Stimulated activated CD4-positive, alpha-beta T cell treated with anti-CD3 and anti-CD28 coated beads, Interleukin-1b, Interleukin-23, amount 100 ng/mL, for 48 hours (primary cell): ENCODE measurements around the gene PPM1F.

Source experiments
- DNase-seq: peaks from one replicate; pipeline ENCODE4 v3.0.0-alpha.2; 2020

The PPM1F gene

GRCh38 chr22:21975273-21975672, 22.6 kb upstream of the PPM1F start:
- DNase-seq, result no peak

- DNase-seq, result no peak
Measured at GRCh38 chr22:21974058-21974649, 21.5 kb upstream of the PPM1F start.

- no peak for DNase-seq
Measured at GRCh38 chr22:21972806-21973205, 20.2 kb upstream of the PPM1F start.

- peak; percentile 44 for DNase-seq
Measured at GRCh38 chr22:21972293-21972779, 19.7 kb upstream of the PPM1F start.

GRCh38 chr22:21971858-21972275, 19.2 kb upstream of the PPM1F start:
- no peak for DNase-seq

GRCh38 chr22:21970800-21971617, 18.4 kb upstream of the PPM1F start:
- DNase-seq, result no peak

- DNase-seq, result no peak
Measured at GRCh38 chr22:21970037-21970799, 17.6 kb upstream of the PPM1F start.

- no peak for DNase-seq
Measured at GRCh38 chr22:21968452-21969129, 15.9 kb upstream of the PPM1F start.

GRCh38 chr22:21967693-21968271, 15.1 kb upstream of the PPM1F start:
- no peak for DNase-seq

- no peak for DNase-seq
Measured at GRCh38 chr22:21966643-21967516, 14.2 kb upstream of the PPM1F start.

GRCh38 chr22:21965762-21966288, 13.2 kb upstream of the PPM1F start:
- no peak for DNase-seq

GRCh38 chr22:21964918-21965484, 12.4 kb upstream of the PPM1F start:
- DNase-seq, result no peak

GRCh38 chr22:21964234-21964633, 11.6 kb upstream of the PPM1F start:
- no peak for DNase-seq

- no peak for DNase-seq
Measured at GRCh38 chr22:21963790-21964211, 11.2 kb upstream of the PPM1F start.

- no peak for DNase-seq
Measured at GRCh38 chr22:21963286-21963685, 10.6 kb upstream of the PPM1F start.

- no peak for DNase-seq
Measured at GRCh38 chr22:21962655-21962949, 10.0 kb upstream of the PPM1F start.

- DNase-seq, result no peak
Measured at GRCh38 chr22:21961886-21962654, 9.4 kb upstream of the PPM1F start.

- no peak for DNase-seq
Measured at GRCh38 chr22:21961127-21961867, 8.6 kb upstream of the PPM1F start.
